Omental fat pad (tissue), 4 donors: ENCODE measurements around the gene RRP15. TPM values are rescaled to one million over a fixed set of nuclear protein-coding genes. Genes with fewer than 3 reads are reported as not detected.

Experiments
- ATAC-seq: fragments of 150-250 bp; one replicate; pipeline ENCODE4 v1.9.1; 2016; ENCODE audit warnings: mild to moderate bottlenecking, moderate library complexity; ENCODE audit not compliant: low FRiP score
- DNase-seq: peaks from one replicate; pipeline ENCODE4 v3.0.0-alpha.2; 2019; ENCODE audit warnings: low spot score
- CTCF ChIP-seq, 3 donors: fragments of 450-650 bp; IDR thresholded peaks; one replicate each; pipeline ENCODE4 v1.5.1; 2016 to 2017; ENCODE audit warnings: antibody characterized with exemption in 3 of 3, mild to moderate bottlenecking in 3 of 3, moderate library complexity in 2 of 3
- total RNA-seq, 4 donors: library from RNA; depleted of rRNA; stranded (reverse); fragments of >200 nt; gene quantifications; one replicate each; pipeline ENCODE4 v1.1.0, GENCODE V29; 2016

RRP15 gene
- total RNA-seq, 4 donors from 2014 or later = 4.6 to 22.7 (median 5.3) TPM

GRCh38 chr1:218357211-218357892 is 72.3 kb downstream of the RRP15 start:
- DNase-seq (no peak), ATAC-seq (no peak)
- no peak for TF ChIP-seq CTCF (IDR thresholded peaks at IDR 0.05)

- no peak for ATAC-seq
- no peak for TF ChIP-seq CTCF (IDR thresholded peaks at IDR 0.05)
- no peak for DNase-seq
Observed at GRCh38 chr1:218357893-218358232, 72.8 kb downstream of the RRP15 start.

GRCh38 chr1:218361298-218362065 is 76.4 kb downstream of the RRP15 start:
- TF ChIP-seq CTCF (IDR thresholded peaks at IDR 0.05) = no peak
- DNase-seq = no peak
- no peak for ATAC-seq

GRCh38 chr1:218362418-218363076 is 77.5 kb downstream of the RRP15 start:
- ATAC-seq = no peak
- TF ChIP-seq CTCF (IDR thresholded peaks at IDR 0.05) = no peak
- DNase-seq = no peak

GRCh38 chr1:218363141-218363540 is 78.0 kb downstream of the RRP15 start:
- ATAC-seq = no peak
- TF ChIP-seq CTCF (IDR thresholded peaks at IDR 0.05) = no peak
- DNase-seq = no peak

GRCh38 chr1:218364028-218364710 is 79.1 kb downstream of the RRP15 start:
- no peak for TF ChIP-seq CTCF (IDR thresholded peaks at IDR 0.05)
- ATAC-seq (no peak), DNase-seq (no peak)
